Measurements from ENCODE around the gene FHL2.
"Not testable (repeated sequence)": the region's sequence is repeated elsewhere in the genome, so short reads cannot be mapped to it uniquely, and the experiment has no call there.

Gene FHL2

DNA sequence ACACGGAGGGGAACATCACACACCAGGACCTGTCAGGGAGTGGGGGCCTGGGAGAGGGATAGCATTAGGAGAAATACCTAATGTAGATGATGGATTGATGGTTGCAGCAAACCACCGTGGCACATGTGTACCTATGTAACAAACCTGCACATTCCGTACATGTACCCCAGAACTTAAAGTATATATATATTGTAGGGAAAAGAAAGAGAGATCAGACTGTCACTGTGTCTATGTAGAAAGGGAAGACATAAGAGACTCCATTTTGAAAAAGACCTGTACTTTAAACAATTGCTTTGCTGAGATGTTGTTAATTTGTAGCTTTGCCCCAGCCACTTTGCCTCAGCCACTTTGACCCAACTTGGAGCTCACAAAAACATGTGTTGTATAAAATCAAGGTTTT, 26.0 kb upstream of the FHL2 start:
- not testable (repeated sequence) for DNase-seq (ENCODE audit: low spot score); FAIRE-seq

DNA sequence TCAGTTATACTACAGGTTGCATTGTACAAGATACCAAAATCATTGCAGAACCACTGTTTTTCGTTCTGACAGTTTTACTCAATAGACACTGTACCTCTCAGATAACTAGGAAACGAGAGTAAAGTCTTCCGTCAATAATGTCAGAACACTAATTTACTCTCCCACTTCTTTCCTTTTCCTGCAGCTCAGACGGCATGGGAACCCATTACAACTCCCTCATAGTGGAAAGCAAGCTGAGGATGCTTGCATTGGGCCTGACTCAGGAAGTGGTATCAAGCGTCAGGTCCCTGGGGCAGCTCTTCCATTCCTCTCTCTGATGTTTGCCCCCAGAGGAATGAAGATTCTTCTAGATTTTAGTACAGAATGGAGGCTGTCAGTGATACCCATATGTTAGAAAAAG, 23.9 kb upstream of the FHL2 start:
- no peak for DNase-seq (ENCODE audit: low spot score)
- FAIRE-seq: no peak

- FAIRE-seq: no peak
These were observed 22.2 kb upstream of the FHL2 start for GRCh38 chr2:105421053-105421452.

GRCh38 chr2:105418522-105418921, 19.7 kb upstream of the FHL2 start:
- no peak for DNase-seq (ENCODE audit: low spot score)
- no peak for FAIRE-seq

More at GRCh38 chr2:105421053-105421452, 22.2 kb upstream of the FHL2 start:
- no peak for DNase-seq (ENCODE audit: low spot score)

DNA sequence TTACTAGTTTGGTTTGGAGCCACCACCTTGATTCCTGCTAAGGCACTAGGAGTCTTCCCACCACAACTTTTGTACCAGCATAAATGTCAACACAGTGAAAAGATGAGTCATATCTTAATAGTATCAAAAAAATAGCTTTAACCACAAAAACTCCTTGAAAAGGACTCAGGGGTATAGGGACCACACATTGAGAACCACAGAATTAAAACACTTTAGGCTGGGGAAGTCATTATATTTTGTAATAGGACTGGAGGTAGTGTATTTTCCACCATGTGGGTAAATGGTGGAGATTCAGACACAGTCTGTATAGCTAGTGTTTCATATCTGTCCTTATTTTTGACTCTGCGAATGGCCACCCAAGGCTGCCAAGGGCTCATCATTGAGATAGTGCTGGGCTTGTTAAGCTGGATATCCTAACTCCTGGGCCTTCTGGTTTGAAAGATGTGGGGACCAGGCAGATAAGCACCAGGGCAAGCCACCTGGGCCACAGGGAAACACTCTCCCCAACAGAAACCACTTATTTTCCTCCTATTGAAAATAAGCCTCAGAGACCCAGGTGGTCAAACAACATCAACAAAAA, 19.1 kb upstream of the FHL2 start:
- FAIRE-seq: peak; percentile 89
- DNase-seq (ENCODE audit: low spot score): peak; percentile 60

- peak; percentile 15 for FAIRE-seq
These were observed 17.3 kb upstream of the FHL2 start for GRCh38 chr2:105416156-105416555.

DNA sequence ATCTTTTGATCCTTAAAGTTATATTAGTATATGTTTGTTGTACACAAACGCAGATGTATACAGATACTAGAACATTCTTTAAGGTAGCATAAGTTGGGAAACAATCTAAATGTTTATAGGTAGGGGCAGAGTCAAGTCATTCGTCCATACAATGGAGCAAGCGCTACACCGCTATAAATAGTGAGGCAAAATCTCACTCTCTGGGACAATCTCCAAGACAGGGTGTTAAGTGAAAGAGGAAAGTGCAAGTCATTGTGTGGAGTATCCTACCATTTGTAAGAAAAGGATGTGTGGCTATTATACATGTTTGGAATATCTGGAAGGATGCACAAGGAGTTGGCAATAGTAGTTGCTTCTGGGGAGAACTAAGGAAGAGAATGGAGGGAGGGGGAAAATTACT, 16.2 kb upstream of the FHL2 start:
- FAIRE-seq (no peak), DNase-seq (ENCODE audit: low spot score) (no peak)

More at GRCh38 chr2:105416156-105416555, 17.3 kb upstream of the FHL2 start:
- DNase-seq (ENCODE audit: low spot score): no peak

GRCh38 chr2:105413206-105413605, 14.4 kb upstream of the FHL2 start:
- FAIRE-seq (no peak), DNase-seq (ENCODE audit: low spot score) (no peak)

- FAIRE-seq: no peak
- no peak for DNase-seq (ENCODE audit: low spot score)
These were observed 13.7 kb upstream of the FHL2 start for GRCh38 chr2:105412584-105412983.

GRCh38 chr2:105411720-105412407, 13.0 kb upstream of the FHL2 start:
- FAIRE-seq (peak; percentile 96), DNase-seq (ENCODE audit: low spot score) (peak; percentile 86)

- DNase-seq (ENCODE audit: low spot score) (peak; percentile 76), FAIRE-seq (peak; percentile 89)
These were observed 11.7 kb upstream of the FHL2 start for GRCh38 chr2:105410554-105410953.

DNA sequence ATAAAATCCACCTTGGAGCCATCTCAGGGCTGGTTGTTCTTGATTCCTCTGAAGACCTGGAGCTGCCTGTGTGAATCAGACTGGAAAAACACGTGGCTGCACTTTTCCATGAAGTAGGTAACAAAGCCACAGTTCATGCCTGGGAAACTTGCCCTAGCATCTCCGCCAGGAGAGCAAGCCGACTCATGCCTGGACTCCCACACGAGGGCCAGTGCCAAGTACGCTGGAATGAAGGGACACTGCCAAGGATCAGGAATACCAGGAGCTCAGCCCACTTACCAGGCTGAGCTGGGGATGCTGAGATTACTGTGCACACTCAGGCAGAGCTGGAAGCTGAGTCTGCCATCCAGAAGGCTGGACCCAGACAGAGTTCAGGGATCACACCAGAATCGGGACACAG, 10.9 kb upstream of the FHL2 start:
- FAIRE-seq (peak; percentile 98), DNase-seq (ENCODE audit: low spot score) (peak; percentile 99)

- DNase-seq (ENCODE audit: low spot score) (no peak), FAIRE-seq (no peak)
These were observed 9.3 kb upstream of the FHL2 start for GRCh38 chr2:105407946-105408743.

- FAIRE-seq (peak; percentile 57), DNase-seq (ENCODE audit: low spot score) (peak; percentile 71)
These were observed 7.4 kb upstream of the FHL2 start for GRCh38 chr2:105406221-105406620.

DNA sequence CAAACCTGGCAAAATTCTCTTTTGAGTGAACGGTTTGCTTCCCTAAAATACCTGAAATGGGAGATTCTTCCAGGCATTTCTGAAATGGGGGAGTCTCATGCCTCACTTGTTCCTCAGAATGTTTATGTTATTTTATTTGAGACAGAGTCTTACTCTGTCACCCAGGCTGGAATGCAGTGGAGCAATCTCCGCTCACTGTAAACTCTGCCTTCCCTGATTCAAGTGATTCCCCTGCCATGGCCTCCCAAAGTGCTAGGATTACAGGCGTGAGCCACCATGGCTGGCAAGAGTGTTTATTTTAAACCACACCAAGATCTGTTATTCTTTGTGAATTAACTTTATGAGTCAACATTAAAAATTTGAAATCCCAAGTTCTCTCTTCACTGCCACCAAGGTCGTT, 6.4 kb upstream of the FHL2 start:
- peak; percentile 77 for DNase-seq (ENCODE audit: low spot score)
- peak; percentile 76 for FAIRE-seq

DNA sequence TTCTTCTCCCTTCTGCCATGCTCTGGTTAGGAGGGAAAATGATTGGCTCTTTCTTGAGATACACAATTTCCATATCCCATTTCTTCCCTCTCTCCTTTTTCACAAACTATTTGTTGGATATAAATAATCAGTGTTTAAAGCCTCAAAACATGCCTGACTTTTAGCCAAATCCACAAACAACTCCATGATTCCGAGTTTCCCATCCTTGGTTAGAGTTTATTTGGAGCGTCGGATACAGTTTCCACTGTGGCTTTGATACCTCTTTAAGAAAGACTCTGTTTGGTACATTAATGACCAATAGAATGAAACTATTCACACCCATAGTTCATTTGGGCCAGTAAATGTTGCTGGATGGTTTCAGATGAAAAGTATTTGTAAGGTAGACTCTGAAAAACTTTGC, 5.9 kb upstream of the FHL2 start:
- FAIRE-seq (no peak), DNase-seq (ENCODE audit: low spot score) (no peak)

DNA sequence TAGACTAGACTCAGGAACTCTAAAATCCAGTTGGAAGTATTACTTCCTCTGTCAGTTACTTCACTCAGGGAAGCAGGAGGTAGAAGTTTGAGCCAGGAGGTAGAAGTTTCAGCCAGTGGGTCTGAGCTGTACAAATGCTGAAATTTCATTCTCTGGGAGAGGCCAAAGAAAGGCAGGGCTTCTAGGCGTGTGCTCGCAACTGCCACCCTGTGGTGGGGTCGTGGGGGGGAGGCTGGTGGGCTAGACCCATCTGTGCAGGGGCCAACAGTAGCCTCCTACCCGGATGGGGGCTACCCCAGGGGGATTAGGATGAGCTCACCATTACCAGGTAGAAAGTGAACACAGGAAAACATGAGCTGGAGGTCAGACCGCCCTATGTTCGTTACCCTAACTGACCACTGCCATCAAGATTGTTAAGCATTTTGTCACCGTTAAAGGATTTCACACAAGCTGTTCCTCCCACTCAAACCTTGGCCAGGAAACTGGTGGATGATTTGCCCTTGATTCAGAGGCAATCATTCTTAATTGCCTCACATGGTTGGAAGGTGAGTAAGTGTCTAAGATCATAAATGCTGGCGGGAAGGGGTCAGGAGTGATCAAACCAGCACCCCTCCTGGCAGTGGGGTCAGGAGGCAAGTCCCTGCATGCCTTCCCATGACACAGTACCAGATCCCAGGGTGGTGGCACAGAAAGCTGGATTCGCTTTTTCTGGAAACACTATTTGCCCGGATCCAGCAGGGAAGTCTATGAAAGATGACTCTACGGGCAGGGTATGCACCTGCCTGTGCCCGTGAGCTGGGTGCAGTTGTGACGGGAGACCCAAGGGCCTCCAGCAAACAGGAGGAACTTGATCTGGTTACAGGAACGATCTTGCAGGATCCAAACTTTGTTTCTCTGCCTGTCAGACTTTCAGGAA, 5.2 kb upstream of the FHL2 start:
- peak; percentile 98 for FAIRE-seq
- peak; percentile 100 for DNase-seq (ENCODE audit: low spot score)

GRCh38 chr2:105403241-105403782, 4.5 kb upstream of the FHL2 start:
- DNase-seq (ENCODE audit: low spot score) (no peak), FAIRE-seq (no peak)

DNA sequence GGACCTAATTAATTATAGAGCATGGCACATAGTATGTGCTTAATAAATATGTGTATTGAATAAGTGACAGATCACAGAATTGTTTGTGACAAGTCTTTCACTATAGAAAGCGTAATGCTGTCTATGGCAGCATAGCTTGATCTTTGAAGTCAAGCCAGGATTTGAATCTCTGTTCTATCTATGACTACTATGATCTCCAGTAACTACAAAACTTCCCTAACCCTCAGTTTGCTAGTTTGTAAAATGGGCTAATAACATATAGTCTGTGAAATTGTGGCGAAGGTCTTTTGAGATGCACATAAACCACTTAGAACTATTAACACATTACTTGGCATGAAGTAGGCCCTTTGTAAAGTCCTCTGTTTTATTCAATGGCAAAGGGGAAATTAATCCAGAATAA, 4.0 kb upstream of the FHL2 start:
- DNase-seq (ENCODE audit: low spot score) (no peak), FAIRE-seq (no peak)

GRCh38 chr2:105401867-105402266, 3.0 kb upstream of the FHL2 start:
- peak; percentile 50 for FAIRE-seq

GRCh38 chr2:105400138-105400540, 1.3 kb upstream of the FHL2 start:
- FAIRE-seq (no peak), DNase-seq (ENCODE audit: low spot score) (no peak)

More at GRCh38 chr2:105401867-105402266, 3.0 kb upstream of the FHL2 start:
- DNase-seq (ENCODE audit: low spot score): no peak
